HG02884 (cell line): ENCODE results near the gene ABHD17C.
"Not testable (repeated sequence)": the region's sequence is repeated elsewhere in the genome, so short reads cannot be mapped to it uniquely, and the experiment has no call there.

ENCODE experiments used
- ATAC-seq: cut with Tn5 transposase; IDR thresholded peaks from one replicate; pipeline ENCODE4 v1.9.1; 2021; ENCODE audit warnings: mild to moderate bottlenecking, moderate library complexity; ENCODE audit not compliant: unreplicated experiment

Gene ABHD17C

GRCh38 chr15:80760960-80761359 lies 65.8 kb downstream of the ABHD17C start:
- no peak for ATAC-seq

- ATAC-seq = no peak
These were observed 66.6 kb downstream of the ABHD17C start for GRCh38 chr15:80761754-80762153.

GRCh38 chr15:80763235-80763634 lies 68.1 kb downstream of the ABHD17C start:
- not testable (repeated sequence) for ATAC-seq

- ATAC-seq = no peak
These were observed 69.4 kb downstream of the ABHD17C start for GRCh38 chr15:80764535-80764934.

- ATAC-seq = no peak
These were observed 71.2 kb downstream of the ABHD17C start for GRCh38 chr15:80766275-80766674.

GRCh38 chr15:80768158-80768557 lies 73.0 kb downstream of the ABHD17C start:
- no peak for ATAC-seq

GRCh38 chr15:80769153-80769828 lies 74.2 kb downstream of the ABHD17C start:
- ATAC-seq = no peak

- ATAC-seq = no peak
These were observed 75.0 kb downstream of the ABHD17C start for GRCh38 chr15:80769829-80770705.

GRCh38 chr15:80773122-80773551 lies 78.0 kb downstream of the ABHD17C start:
- ATAC-seq = no peak

- ATAC-seq = no peak
These were observed 78.8 kb downstream of the ABHD17C start for GRCh38 chr15:80773792-80774352.

- ATAC-seq = no peak
These were observed 79.4 kb downstream of the ABHD17C start for GRCh38 chr15:80774486-80774885.

GRCh38 chr15:80775338-80775737 lies 80.2 kb downstream of the ABHD17C start:
- no peak for ATAC-seq

GRCh38 chr15:80776420-80777045 lies 81.4 kb downstream of the ABHD17C start:
- ATAC-seq = no peak

- ATAC-seq = no peak
These were observed 82.0 kb downstream of the ABHD17C start for GRCh38 chr15:80777137-80777536.

- ATAC-seq = no peak
These were observed 82.9 kb downstream of the ABHD17C start for GRCh38 chr15:80777826-80778620.

- ATAC-seq = no peak
These were observed 83.5 kb downstream of the ABHD17C start for GRCh38 chr15:80778621-80778963.

- ATAC-seq = no peak
These were observed 84.0 kb downstream of the ABHD17C start, which contains the start of gene CEMIP for GRCh38 chr15:80778964-80779657. TSS of gene CEMIP (plus strand) at chr15:80779370. CDS start at chr15:80873880, 94,510 bp downstream.

GRCh38 chr15:80779658-80780415 lies 84.7 kb downstream of the ABHD17C start:
- no peak for ATAC-seq
